Retina (tissue), 1 donor: ENCODE results near the gene FAM217B.
"Not testable (repeated sequence)": the region's sequence is repeated elsewhere in the genome, so short reads cannot be mapped to it uniquely, and the experiment has no call there.

Experiments used
- DNase-seq: peaks from one replicate; pipeline ENCODE4 v3.0.0-alpha.2; 2016

The FAM217B gene

DNA sequence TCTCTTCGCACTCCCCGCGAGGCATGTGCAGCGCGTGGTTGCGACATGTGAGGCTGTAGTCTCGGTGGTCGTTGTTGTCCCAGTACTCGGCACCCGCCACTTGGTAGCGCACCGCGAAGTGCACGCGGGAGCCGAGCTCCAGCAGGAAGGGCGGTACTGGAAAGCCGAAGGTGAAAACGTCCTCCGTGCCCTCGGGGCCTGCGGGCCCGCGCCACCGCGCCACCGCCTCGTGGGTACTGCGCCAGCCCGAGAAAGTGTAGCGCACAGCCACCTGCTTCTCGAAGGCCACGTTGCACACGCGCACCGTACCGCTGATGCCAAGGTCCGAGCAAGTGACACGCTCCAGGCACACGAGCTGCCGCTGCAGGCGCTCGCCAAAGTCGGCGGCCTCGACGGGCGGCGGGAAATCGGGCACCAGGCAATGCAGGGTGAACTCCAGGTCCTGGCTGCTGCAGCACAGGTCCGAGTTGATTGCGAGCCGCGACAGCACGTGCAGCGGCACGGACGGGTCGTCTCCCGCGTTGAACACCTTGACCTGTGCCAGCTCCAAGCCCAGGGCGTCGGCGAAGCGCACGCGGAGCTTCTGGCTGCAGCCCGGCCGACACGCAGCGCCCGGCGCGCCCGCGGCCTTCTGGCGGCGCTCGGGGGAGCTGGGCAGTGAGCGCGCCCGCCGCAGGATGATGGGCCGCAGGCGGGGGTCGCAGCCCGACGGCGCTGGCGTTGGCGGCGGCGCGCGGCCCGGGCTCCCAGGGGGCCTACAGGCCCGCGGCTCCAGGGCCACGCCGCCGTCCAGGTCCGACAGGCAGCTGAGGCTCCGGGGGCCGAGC, 924 bp upstream of the FAM217B start:
- peak; percentile 52 for DNase-seq

DNA sequence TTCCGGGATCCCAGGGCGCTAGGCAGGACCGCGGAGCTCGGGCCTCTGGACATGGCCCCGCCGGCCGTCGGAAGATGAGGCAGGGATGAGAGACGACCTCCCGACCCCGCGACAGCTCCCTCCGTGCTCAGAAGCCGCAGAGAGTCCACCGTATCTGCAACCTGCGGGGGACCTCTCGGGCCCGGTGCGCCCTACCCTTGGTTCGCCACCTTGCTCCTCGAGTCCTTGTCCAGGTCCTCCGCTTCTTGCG, 385 bp upstream of the FAM217B start:
- DNase-seq, result no peak

DNA sequence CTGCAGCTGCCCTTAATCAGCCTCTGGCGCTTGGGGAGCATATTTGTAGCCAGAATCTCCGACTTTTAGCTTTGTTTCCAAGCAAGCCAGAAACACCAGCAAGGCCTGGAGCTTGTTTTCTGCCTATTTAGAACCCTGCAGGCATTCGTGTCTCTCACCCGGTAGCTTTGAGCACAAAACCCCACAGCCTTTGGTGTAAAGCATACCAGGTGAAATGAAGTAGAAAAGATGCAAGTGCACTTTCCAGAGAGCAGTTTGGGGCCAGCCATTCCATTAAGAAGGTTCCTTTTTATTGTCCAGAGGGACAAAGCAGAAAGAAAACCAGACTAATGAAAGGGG, 736 bp downstream of the FAM217B start:
- DNase-seq, result no peak

DNA sequence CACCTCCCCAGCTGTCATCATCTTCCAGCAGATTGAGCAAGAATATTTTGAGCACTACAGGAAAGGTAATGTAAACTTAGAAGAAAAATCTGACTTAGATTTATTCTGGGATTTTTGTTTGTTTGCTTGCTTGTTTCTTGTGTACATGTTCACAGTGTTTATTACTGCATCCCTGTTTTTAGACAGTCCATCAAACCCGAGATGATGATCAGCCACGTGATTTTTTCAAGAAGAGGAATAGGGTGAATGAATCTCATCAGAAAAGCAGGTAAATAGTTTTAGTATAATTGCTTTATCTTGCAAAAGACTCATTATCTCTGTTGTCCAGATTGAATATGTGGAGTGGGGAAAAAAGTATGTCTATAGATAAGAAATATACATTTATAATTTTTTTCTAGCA, 2.1 kb downstream of the FAM217B start:
- no peak for DNase-seq

DNA sequence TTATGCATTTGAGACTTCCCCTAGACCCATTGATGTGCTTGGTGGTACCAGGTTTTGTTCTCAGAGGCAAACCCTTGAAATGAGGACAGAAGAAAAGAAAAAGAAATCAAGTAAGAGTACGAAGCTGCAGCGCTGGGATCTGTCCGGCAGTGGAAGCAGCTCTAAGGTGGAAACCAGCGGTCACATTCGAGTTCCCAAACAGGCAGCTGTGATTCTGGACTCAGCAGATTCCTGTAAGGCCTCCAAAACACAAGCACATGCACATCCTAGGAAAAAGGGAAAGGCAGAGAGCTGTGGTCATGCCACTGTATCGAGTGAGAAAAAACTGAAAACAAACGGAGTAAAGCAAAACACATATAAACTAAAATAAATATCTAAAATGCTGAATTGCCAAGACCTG, 4.5 kb downstream of the FAM217B start:
- DNase-seq, result no peak

DNA sequence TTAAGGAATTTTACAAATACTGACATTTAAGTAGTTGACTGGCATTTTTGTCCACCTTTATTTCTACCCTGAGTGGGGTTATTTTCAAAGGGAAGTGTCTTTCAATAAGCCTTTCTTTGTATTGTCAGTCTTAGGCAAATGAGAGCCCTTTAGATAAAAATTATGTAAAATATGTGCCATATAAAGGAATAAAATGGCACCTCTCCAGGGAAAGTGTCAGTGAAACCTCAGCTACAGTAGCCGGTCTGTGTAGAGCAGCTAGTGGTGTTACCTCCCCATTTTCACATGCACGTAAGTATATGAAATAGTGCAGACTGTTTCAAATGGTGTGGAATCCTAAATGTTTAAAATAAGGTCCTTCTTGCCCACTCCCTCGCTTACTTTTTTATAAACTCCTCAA, 5.0 kb downstream of the FAM217B start:
- DNase-seq, result no peak

DNA sequence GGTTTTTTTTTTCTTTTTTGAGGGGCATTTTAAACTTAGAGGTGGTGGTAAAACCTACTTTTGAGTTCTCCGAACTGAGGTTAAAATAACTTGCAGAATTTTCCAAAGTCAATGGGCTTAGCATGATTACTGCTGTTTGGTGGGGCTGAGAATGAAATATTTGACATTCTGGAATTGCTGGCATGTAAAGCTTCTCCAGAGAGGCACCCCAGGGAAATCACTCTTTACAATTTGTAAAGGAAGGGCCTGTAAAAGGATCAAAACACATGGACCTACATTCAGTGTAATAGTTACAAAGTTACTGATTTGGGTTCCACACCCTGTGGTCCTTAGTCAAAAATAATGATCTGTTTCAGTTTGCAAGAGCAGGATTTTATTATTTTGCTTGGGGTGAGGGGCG, 5.5 kb downstream of the FAM217B start:
- DNase-seq, result no peak

DNA sequence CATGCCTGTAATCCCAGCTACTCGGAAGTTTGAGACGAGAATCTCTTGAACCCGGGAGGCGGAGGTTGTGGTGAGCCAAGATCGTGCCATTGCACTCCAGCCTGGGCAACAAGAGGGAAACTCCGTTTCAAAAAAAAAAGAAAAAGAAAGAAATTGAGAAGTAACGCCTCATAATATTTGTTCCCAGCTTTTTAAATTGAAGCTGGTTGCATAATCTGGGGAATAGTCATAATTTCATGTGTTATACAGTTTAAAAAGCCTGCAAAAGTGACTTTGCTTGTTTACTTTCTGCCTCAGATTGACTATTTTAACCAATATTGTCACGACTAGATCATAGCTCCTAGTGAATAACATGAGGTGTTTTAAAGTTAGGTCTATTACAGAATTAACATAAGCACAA, 7.2 kb downstream of the FAM217B start:
- no peak for DNase-seq

DNA sequence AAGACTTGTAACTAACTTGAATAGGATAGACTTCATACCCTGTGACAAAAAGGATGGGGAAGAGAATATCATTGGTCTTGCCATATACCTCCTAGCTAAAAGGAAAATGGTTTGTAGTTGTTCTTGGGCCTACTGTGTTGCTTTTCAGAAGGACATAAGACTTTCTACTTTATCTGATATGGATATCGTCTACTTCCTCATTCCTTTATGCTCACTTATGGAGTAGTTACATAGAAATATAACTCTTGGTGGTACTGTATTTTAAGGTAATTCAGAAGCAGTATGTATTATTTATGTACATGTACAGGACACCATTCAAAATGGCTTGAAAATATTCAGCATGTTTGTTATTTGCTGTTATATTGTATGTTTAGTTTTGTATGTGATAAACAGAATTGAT, 8.0 kb downstream of the FAM217B start:
- no peak for DNase-seq

DNA sequence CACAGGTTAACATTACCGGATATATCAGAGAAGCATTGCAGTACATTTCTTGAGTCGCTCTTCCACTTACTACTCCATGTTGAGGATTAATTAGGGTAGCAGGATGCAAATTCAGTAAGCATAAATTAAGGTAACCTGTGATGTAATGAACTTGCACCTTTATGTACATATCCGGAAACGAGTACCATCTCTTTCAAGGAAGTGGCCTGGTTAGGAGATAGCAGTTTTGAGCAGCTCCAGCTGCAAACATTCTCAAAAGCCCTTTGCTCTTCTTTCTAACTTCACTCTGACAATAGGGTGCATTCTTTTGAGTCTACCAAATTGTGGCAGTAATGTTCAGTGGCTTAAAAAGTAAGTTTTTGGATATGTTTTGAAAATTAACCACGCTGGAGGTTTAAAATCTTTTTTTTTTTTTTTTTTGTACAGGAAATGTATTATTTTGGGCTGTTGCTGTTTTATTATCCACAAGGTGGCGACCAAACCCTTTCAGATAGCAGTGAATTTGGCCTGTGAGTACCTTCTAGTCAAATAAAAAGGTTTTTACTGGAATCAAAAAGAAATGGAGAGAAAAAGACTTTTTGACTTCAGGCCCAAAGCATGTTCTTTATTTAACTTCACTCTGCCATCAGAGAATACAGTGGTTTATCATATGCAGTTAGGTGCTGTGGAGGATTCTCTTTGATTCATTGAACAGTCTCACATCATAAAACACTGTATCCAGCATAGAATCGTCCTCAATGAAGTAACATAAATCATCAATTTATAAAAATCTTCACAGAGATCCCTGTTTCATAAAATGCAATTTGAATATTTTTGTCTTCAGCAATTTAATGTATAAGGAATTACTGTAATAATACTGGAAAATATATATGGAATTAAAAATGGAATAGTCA, 8.9 kb downstream of the FAM217B start:
- DNase-seq, result peak; percentile 47

DNA sequence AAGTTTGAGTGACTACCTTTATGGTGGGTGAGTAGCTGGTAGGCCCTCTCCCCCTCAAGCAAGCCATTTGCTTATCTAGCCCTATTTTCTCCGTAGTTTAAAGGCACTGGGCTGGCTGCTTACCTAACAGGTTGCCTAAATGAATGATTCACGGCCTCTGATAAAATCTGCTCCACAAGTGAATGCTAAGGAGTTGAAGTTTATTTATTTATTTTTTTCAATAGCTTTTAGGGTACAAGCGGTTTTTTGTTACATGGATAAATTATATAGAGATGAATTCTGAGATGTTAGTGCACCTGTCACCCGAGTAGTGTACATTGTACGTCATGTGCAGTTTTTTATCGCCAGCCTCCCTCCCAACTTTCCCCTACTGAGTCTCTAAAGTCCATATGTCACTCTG, 9.7 kb downstream of the FAM217B start:
- DNase-seq, result no peak

DNA sequence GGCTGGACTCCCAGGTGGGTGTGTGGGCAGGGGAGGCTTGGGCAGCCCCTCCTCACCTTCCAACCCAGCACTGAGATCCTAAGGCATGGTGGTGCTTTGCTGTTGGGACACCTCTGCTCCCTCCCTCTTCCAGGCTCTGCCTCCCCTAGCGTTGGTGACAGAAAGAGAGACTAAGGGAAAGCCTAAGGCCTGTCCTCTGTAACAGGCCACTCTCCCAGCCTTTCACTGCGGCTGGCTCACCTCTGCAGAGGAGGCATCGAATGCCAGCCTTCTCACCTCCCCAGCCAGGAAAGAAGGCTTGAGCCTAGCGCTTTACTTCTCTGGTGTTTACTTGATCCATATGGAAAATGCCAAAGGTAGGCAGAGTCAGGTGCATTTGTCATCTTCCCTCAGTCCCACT, 14.5 kb downstream of the FAM217B start:
- DNase-seq, result no peak

DNA sequence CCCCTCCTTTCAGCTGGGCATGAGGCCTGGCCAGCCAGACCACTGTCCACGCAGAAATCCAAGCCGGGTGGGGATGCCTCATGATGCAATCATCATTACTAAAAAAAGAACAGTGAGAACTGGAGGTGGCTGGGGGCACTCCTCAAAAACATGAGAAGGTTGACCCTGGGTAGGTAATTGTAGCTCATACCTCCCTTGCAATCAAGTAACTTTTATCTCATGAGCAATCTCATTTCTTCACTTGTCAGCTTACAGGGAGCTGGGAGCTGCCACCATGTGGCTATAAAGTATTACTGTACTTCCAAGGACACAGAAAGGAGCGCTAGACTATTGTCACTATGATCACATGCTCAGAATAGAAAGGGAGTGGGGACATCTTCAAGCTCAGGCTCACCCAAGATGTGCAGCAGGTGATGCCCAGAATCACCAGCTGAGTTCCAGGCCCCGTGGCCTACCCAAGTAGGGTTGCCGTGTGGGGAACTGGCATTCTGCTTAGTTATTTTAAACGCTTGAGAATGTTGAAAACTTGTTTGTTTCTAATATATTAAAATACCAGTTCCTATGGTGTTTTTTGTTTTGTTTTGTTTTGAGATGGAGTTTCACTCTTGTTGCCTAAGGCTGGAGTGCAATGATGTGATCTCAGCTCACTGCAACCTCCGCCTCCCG, 15.1 kb downstream of the FAM217B start:
- DNase-seq, result no peak

DNA sequence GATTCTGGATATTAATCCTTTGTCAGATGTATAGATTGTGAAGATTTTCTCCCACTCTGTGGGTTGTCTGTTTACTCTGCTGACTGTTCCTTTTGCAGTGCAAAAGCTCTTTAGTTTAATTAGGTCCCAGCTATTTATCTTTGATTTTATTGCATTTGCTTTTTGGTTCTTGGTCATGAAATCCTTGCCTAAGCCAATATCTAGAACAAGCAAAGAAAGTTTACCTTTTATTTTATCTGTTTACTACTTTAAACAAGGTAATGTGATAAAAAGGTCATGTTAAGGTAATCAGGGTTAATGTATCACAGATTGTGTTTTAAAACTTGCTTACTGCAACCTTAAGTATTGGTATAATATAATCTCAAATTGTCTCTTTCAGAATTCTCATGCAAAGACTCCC, 17.4 kb downstream of the FAM217B start:
- not testable (repeated sequence) for DNase-seq

DNA sequence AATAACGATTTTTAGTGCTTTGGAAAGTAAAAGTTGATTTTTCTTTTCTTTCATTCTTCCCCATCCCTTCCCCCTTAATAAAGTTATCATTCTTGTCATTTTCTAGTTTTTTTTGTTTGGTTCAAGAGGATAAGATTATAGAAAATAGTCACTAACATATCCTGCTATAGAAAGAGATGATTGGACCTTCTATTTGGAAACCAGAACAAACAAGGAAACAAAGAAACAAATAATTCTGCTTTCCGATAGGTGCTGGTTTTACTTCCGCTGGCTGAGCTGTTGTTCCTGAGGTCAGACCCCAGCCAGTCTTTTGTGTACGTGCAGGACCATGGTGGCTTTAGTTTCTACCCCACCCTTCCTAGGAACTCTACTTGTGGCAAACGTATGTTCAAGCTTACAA, 17.9 kb downstream of the FAM217B start, which contains the start of gene CDH26:
Gene CDH26, plus strand, starts transcription at position 301 of the 400 bp plus-strand sequence. CDS start 304 bp downstream, outside the sequence.
- no peak for DNase-seq

DNA sequence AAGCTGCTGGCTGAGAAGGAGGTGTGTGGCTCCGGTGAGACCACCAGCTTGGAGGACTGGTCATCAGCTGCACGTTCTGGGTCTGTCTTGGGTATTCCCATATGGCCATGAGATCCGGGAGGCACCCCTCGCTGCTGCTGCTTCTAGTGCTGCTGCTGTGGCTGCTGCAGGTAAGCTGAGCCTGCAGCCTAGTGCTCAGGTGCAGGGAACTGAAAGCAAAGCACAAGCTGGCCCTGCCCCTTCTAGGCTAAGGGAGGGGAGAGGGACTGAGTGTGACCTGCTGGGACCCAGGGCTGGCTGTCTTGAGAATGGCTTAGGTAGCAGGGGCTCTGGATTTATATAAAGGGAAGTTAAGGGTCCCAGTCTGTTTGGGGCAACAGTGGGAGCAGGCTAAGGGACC, 18.4 kb downstream of the FAM217B start:
- DNase-seq, result no peak

DNA sequence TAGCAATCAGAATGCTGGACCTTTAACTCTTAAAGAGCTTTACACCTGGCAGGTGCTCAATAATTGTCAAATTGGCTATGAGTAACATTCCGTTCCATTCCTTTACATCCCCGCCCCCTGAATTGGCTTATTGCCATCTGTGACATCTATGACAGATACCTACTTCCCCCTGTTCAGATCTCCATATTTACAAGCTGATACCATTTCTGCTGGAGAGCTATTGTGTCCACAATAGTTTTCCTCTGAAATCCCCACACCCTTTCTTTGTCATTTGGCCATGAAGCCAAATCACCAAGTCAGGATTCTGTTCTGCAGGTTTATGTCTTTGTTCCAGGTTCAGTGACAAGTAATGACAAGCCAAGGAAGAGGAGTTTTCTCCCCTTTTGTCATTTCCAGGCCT, 21.2 kb downstream of the FAM217B start:
- no peak for DNase-seq

DNA sequence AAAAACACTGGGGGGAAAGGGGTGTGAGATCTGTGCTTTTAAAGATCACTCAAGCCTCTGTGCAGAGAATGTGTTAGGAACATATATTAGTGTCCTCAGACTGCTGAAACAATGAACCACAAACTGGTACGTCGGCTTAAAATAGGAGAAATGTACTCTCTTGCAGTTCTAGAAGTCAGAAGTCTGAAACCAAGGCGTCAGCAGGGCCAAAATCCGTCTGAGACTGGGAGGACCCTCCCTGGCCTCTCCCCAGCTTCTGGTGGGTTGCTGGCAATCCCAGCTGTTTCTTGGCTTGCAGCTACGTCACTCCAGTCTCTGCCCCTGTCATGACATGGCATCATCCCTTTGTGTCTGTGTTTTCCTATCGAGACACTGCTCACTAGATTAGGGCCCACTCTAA, 22.0 kb downstream of the FAM217B start:
- no peak for DNase-seq

DNA sequence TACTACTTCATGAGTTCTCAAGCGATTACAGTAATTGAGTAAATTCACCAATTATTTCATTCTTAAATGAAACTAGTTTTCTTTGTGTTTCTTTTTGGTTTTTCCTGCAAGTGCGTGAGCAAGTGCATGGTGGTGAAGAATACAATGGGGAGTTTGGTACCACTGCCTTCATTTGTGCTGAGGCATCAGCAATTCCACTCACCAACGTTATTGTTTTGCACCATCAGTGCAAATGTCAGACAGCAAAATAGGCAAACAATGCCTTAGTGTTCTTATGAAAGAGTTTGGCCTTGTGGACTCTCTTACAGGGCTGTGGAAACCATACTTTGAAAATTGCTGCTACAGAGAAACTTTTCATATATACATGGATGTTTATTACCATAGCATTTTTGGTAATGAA, 26.2 kb downstream of the FAM217B start:
- no peak for DNase-seq

DNA sequence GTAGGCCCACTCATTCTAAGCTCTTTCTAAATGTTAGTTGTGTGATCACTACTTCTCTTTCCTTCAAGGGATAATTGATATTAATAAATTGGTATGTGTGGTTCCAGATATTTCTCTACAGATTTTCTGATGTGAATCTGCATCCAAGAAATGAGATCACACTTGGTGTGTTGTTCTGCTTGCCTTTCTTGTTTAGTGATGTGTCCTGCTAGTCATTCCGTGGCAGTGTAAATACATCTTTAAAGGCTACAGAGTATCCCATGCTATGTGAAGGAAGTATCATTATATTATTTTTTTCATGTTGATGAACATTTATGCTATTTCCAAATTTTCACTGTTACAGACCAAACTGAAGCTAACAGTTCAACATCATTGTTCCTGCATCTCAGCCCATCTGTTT, 31.2 kb downstream of the FAM217B start:
- DNase-seq, result no peak

DNA sequence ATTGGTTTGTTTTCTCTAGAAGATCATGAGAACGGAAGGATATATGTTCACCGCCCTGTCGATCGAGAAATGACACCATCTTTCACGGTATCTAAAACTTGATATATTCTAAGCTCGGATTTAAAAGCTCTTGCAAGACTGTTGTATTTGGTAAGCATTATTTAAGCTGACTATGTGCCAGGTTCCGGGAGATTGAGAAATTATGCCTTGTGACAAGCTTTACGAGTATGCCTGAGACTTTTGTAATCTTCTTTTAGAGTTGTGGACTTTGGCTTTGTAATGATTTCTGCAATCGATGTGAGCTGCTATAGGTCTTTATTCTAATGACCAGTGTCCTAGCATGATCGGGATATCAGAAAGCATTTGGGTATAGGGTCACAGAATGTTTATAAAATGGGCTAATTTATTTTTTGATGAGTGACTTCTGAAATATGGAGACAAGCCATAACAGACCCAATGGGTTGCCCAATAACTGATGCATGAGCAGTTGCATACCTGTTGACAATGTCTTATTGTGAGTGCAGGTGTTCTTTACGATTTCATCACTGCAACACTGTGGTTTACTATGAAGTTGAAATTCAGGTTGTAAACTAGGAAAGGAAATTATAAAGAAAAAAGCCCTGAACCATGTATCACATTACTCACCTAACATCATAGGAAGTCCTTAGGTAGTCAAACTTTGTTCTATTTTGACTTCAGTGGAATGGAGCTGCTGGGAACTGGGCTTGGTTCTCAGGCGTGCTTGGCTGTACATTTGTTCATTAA, 32.0 kb downstream of the FAM217B start:
- DNase-seq, result no peak

DNA sequence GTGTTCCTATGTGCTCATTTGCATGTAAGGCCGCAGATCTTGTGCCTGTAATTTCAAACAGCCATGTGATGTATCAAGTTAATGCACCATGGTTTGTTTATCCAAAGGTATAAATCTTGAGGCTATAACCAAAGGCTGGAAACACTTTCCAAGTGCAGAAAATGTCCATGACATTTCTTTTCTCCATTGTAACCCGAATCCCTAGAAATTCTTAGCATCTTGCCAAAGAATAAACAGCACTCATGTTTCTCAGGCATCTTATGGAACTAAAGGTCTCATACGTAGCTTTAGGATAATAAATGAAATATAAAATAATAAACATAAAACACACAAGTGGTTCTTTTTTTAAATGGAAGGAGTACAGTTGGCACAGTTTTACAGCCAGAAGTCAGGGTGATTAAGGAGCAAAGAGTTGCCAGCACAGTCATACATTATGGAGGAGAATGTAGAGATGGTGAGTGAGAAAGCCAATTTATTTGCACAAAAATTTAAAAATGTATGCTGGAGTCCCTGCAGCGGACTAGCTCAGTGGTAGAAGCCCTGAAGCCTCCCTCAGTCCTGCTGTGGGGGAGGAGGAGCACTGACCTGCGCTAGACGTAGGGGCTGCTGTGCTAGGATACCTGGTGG, 36.1 kb downstream of the FAM217B start:
- DNase-seq, result no peak

DNA sequence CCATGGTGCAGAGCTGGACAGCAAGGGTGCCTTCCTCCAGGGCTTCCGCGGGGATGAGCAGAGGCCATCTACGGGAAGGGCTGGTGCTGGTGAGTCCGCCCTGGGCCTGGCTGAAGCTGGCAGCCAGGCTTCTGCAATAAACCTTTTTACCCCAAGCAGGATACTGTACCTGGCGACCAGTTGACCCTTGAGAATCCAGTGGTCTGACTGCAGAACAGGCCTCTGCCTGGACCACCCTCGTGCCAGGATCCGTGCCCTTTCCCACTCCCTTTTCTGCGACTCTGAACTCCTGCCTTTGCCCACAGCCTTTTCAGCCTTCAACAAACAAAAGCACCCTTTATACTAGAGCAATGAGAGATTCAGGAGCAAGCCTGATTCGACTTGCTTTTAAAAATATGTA, 36.9 kb downstream of the FAM217B start:
- no peak for DNase-seq
